Lower lobe of right lung (tissue), 2 donors: Measurements from ENCODE around the gene ARMC2. TPM values are rescaled to one million over a fixed set of nuclear protein-coding genes. Genes with fewer than 3 reads are reported as not detected.
A peak's percentile ranks its signal among the peaks of the same experiment; 100 is the strongest.

ENCODE experiments used
- ATAC-seq, 2 donors: fragments of 200-7000 bp; cut with Tn5 transposase; one replicate each; pipeline ENCODE4 v1.9.1; 2020 to 2022; ENCODE audit warnings: mild to moderate bottlenecking in 2 of 2, moderate library complexity in 2 of 2
- DNase-seq: peaks from one replicate; pipeline ENCODE4 v3.0.0-alpha.2; 2020
- H3K27ac ChIP-seq: fragments of 200-600 bp; one replicate; pipeline ENCODE4 v1.8.0; 2022
- H3K27me3 ChIP-seq: fragments of 200-600 bp; one replicate; pipeline ENCODE4 v1.8.0; 2022; ENCODE audit warnings: low read depth
- H3K36me3 ChIP-seq: fragments of 200-600 bp; one replicate; pipeline ENCODE4 v1.8.0; 2022; ENCODE audit warnings: mild to moderate bottlenecking
- H3K4me1 ChIP-seq: fragments of 200-600 bp; one replicate; pipeline ENCODE4 v1.8.0; 2022
- H3K4me3 ChIP-seq: fragments of 200-600 bp; one replicate; pipeline ENCODE4 v1.8.0; 2022; ENCODE audit warnings: mild to moderate bottlenecking
- H3K9me3 ChIP-seq: fragments of 200-600 bp; one replicate; pipeline ENCODE4 v1.8.0; 2022
- CTCF ChIP-seq: fragments of 200-600 bp; IDR thresholded peaks from one replicate; pipeline ENCODE4 v1.8.0; 2022; ENCODE audit warnings: antibody characterized with exemption, mild to moderate bottlenecking
- intact Hi-C: fragments of 100-400 bp; cut with DNase I; formaldehyde crosslinking; loops from one replicate; pipeline ENCODE4 v1.11.0; 2022
- total RNA-seq: library from RNA; stranded (reverse); fragmentation: NEBNext Ultra II Directional; extraction: Animal tissue kit (Norgen Biotek cat#: 25700); gene quantifications from one replicate; pipeline ENCODE4 v1.2.1, GENCODE V29; 2021
- donor health status: DM: no; HTN: yes; CAD: no; lungs with severe emphysema.

Gene ARMC2
- total RNA-seq, 1 donor from 2014 or later: 10.8 TPM

DNA sequence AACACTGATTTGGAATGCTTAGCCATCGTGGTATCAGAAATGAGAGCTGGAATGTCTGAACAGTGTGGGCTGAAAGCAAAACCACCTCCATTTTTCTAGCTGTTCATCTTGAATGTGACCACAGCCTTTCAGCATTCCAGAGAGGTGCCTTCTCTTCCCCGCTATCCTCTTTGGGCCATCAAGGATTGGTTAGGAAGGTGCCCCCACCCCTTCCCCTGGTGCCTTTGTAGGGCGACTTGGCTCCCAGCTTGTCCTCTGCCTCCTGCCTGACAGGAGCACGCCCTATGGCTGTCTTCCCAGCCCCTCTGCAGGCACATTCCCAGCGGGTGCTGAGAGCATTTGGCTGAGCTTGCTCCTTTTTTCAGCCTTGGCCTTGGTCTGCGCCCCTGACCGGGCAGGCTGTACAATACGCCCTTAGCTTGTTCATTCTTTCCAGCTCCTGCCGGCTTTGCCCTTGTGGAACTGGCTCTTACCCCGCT lies 97.5 kb downstream of the ARMC2 start:
- ATAC-seq: peak; percentile 54 to 74
- DNase-seq: peak; percentile 53
- Histone ChIP-seq H3K27ac (peak overlapping the region; percentile 70), H3K27me3 (no peaks in the 10 kb centered on the region), H3K4me3 (no peak overlapping the region), H3K9me3 (no peaks in the 10 kb centered on the region), H3K36me3 (no peaks in the 10 kb centered on the region), H3K4me1 (peaks cover 71% of the 10 kb centered on the region)
- intact Hi-C loops: no loop called here
- TF ChIP-seq CTCF: no peak

DNA sequence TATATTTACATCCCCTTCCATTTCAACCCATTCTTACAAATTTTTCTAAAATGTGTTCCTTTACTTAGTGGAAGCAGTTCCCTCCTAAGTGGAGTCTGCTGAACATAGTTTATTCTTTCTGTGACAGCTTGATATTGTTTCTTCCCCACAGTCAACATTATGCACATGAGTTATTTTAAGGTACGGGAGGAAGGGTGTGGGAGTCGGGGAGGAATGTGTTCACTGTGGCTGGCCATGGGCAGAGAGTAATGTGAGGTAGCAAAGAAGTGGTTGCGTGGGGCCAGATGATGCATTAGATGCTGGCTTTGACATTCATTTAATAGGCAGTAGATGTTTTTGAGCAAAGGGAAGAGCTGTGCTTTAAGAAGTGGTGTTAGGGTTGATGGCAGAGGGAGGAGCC lies 98.5 kb downstream of the ARMC2 start:
- Histone ChIP-seq H3K27ac (peak overlapping the region; percentile 70), H3K4me3 (no peak overlapping the region), H3K9me3 (no peaks in the 10 kb centered on the region), H3K36me3 (no peaks in the 10 kb centered on the region), H3K27me3 (no peaks in the 10 kb centered on the region), H3K4me1 (peaks cover 71% of the 10 kb centered on the region)
- peak in 1 of 2 donors; percentile 28 for ATAC-seq
- no peak for DNase-seq
- intact Hi-C loops: no loop called here
- TF ChIP-seq CTCF: no peak

DNA sequence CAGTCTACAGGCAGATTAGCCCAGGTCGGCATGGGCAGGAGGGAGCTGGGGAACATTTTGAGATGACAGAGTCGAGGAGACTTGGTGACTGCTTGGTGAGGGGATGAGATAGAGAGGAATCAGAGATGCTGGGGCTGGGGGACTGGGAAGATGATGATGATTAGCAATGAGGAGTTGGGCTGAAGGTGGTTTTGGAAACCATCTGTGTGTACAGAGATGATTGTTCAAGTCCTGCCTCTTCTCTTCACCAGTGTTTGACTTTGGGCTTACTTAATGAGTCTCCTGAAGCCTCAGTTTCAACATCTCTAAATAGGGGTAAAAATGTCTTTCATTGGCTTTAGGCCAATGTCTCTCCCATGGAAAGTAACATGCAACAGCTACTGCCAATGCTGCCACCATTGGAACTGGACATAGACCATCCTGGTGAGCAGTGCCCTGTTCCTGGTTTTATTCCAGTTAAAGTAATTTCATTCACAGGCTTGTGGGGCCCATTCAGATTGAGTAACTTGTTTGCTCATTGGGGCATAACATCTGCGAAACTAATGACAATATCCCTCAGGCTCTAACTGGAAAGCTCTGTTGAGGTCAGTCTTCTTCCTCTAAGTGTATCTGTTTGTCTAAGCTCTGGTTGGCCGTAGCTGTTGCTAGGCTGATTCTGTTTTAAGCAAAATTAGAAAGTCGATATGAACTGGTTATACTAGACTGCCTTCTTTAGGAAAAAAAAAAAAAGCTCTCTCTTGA lies 99.1 kb downstream of the ARMC2 start:
- Histone ChIP-seq H3K36me3 (no peaks in the 10 kb centered on the region), H3K9me3 (no peaks in the 10 kb centered on the region), H3K4me1 (peaks cover 66% of the 10 kb centered on the region), H3K4me3 (no peak overlapping the region), H3K27ac (peak overlapping the region; percentile 70), H3K27me3 (no peaks in the 10 kb centered on the region)
- no peak for TF ChIP-seq CTCF
- ATAC-seq (peak; percentile 73 to 77), DNase-seq (no peak)
- intact Hi-C loops: no loop called here

GRCh38 chr6:108948181-108948661 lies 100.0 kb downstream of the ARMC2 start:
- Histone ChIP-seq H3K4me1 (peaks cover 57% of the 10 kb centered on the region), H3K4me3 (no peak overlapping the region), H3K36me3 (no peaks in the 10 kb centered on the region), H3K27me3 (no peaks in the 10 kb centered on the region), H3K9me3 (no peaks in the 10 kb centered on the region), H3K27ac (peak overlapping the region; percentile 70)
- peak in 1 of 2 donors; percentile 38 for ATAC-seq
- DNase-seq: no peak
- TF ChIP-seq CTCF: no peak
- intact Hi-C loops: no loop called here

- Histone ChIP-seq H3K27me3 (no peaks in the 10 kb centered on the region), H3K9me3 (no peaks in the 10 kb centered on the region), H3K27ac (peak overlapping the region; percentile 25), H3K4me3 (no peak overlapping the region), H3K36me3 (no peaks in the 10 kb centered on the region), H3K4me1 (peaks cover 27% of the 10 kb centered on the region)
- no peak for DNase-seq
- ATAC-seq: no peak
- no peak for TF ChIP-seq CTCF
- intact Hi-C loops: no loop called here
Observed at GRCh38 chr6:108951351-108951953, 103.2 kb downstream of the ARMC2 start.
